Measurements from ENCODE around the gene PLA2G4E. TPM values are rescaled to one million over a fixed set of nuclear protein-coding genes. Genes with fewer than 3 reads are reported as not detected.

Gene PLA2G4E
- polyA plus RNA-seq, 1 donor, result 1.8 TPM

- no peak for DNase-seq
Observed at GRCh38 chr15:42018306-42019224, 2.3 kb downstream of the PLA2G4E start.

GRCh38 chr15:42016971-42017370 lies 3.9 kb downstream of the PLA2G4E start:
- no peak for DNase-seq

DNA sequence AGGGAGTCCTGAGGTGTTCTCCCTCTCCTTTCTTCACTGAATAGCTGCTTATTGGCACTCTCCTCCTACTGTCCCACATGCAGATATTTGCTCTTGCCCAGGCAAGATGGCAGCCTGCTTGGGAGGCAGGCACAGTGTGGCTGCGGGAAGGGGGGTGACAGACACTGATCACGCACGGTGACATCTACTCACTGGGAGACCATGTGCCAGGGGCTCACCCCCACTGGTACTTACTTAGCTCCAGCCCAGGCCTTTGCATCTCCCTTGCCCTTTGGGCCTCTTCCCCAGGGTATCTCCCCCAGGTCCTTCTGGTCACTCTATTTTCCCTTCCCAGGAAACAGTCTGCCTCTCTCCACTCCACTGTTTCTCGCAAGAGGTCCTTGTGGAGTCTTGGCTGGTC lies 6.4 kb downstream of the PLA2G4E start:
- no peak for DNase-seq

- no peak for DNase-seq
Observed at GRCh38 chr15:42012928-42013482, 7.8 kb downstream of the PLA2G4E start.

DNA sequence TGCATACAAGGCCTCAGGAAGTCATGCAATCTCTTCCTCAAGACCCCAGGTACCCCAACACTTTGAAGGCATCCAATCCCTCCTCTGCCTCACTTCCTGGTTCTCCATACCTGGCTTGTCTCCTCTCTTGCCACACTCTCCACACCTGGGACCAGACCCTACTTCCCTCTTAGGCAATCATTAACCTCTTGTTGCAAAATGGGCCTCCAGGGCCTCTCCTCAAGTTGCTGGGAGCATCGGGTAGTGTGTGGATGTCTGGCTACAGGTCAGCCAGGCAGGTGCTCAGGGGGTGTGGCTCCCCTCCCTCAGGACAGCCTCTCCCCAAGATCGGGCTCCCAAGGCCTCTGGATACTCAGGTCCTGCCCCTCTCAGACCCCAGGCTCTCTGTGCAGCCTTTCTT lies 8.6 kb downstream of the PLA2G4E start:
- DNase-seq, result no peak

DNA sequence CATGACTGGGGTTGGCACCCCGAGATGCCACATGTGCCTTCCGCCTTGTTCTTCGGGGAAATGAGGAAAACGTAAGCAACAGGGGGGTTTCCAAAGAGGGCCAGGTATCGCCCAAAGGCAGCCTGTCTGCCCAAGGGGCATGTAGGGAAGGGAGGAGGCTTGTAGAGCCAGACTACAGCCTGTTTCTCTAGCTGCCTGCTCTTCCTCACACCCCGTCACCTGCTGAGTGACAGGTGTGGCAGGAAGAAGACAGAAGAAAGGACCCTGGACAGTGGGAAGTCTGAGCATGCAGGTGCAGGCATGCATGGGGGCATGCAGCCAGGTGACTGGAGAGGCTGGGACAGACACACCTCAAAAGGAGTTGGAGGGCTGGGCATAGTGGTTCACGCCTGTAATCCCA lies 9.8 kb downstream of the PLA2G4E start:
- DNase-seq, result no peak

GRCh38 chr15:42010434-42010833 lies 10.4 kb downstream of the PLA2G4E start:
- no peak for DNase-seq

GRCh38 chr15:42009474-42009873 lies 11.4 kb downstream of the PLA2G4E start:
- DNase-seq, result no peak

- DNase-seq, result no peak
Observed at GRCh38 chr15:42009022-42009421, 11.8 kb downstream of the PLA2G4E start.

DNA sequence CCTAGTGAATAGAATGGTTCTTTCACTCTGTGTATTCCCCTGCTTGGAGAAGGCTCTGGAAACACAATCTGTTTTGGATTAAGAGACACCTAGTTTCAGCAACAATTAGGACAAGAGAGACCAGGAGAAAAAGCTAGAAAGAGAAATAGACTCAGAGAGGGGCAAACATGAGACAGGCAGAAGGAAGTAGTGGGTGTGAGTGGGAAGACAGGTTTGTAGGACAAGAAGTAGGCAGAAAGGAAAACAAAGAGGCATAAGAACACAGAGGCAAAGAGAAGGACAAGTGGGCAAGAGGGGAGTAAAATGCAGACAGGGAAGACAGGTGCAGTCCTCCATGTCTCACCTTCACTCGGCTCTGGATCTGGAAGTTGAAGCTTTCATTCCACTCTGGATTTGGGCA lies 13.5 kb downstream of the PLA2G4E start:
- DNase-seq, result no peak

GRCh38 chr15:42002333-42002732 lies 18.5 kb downstream of the PLA2G4E start:
- DNase-seq, result no peak

- no peak for DNase-seq
Observed at GRCh38 chr15:42001236-42001635, 19.6 kb downstream of the PLA2G4E start.

- no peak for DNase-seq
Observed at GRCh38 chr15:41999290-42000285, 21.3 kb downstream of the PLA2G4E start.

DNA sequence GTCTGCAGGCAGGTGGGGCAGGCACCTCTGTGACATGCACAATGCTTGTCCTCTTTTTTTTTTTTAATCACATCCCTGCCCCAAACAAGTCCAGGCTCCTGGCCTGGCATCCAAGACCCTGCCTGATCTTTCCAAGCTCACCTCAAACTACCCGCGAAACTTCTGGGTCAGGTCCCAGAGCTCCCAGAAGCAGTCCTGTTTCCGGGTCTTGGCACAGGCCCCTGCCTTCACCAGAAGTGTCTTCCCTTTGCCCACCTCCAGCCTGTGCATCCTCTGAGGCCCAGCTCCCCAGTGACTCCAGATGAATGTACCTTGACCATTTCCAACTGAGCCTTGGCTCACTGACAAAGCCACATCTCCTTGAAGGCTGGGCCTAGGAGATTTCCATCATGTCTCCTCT lies 23.0 kb downstream of the PLA2G4E start:
- DNase-seq, result no peak

GRCh38 chr15:41996921-41997592 lies 23.8 kb downstream of the PLA2G4E start:
- no peak for DNase-seq

- no peak for DNase-seq
Observed at GRCh38 chr15:41996376-41996775, 24.5 kb downstream of the PLA2G4E start.

GRCh38 chr15:41995476-41995855 lies 25.4 kb downstream of the PLA2G4E start:
- no peak for DNase-seq

DNA sequence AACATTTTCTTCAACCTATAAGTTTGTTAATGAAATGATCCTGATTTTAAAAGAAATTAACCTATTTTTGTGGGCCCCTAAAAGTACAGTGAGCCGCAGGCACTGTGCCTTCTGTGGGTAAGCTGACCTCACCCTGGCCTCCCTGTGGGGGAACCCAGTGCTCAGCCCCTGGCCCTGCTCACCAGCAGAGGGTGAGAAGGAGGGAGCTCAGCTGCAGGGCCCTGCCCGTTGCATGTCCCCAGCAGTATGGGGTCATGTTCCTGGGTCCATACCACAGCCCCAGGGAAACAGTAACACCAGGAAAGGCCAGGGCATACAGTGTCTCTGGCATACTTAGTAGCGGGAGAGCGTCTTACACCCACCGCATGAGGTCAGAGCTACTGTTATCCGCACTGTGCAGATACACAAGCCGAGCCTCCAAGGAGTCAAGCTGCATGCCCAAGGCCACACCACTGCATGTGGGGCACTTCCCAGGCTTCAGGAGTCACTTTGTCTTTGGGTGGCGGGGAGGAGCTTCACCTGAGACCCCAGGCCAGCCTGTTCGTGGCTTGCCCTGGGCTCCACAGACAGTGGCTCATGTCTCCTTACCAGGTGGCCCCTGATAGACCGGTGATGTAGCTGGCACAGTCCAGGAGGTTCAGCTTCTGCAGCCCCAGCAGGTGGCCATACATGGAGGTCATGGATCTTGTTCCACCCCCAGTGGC lies 25.9 kb downstream of the PLA2G4E start:
- DNase-seq, result no peak

GRCh38 chr15:41994171-41994650 lies 26.6 kb downstream of the PLA2G4E start:
- no peak for DNase-seq

DNA sequence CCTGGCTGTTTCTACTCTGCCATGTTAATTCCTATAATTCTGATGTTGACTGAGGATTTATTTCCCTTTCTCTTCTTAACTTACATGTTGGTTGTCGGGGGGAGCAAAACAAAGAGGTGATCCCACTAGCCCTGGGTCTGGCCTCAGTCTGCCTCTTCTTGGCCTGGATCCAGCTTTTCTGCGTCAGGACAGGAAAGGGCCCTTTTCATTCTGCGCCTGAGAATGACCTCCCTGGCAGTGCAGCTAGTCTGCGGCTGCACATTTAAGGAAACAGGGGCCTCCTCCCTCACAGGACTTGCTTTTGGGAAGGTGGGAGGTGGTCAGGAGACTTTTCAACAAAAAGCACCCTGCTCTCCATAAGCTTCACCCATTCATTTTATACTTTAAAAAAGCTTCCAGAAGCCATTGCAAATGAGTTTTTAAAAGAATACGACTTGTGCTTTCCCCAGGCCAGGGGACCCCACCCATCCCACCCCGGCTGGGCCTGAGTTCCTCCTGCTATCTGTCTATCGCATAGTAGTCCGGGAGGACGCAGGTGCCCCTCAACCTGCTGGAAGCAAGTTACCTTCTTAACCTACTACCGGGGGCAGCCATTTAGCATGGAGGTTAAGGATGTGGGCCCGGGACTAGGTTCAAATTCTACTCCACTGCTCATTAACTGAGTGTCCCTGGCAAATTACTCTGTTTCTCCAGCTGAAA lies 27.2 kb downstream of the PLA2G4E start:
- no peak for DNase-seq

DNA sequence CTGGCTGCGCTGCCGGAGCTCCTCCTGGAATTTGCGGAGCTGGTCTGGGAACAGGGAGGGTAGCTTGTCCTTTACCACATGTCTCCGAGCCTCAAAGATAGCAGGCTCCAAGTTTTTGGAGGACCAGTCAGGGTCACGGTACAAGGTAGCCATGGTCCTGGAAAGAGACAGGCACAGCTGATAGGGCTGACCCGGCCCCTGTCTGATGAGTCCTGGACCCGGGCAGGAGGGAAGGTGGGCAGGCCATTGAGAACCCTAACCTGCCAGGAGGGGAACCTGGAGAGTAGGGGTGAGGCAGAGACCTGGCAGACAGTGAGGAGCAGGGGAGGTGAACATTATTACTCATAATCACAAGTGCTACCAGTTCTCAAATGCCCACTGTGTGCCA lies 28.0 kb downstream of the PLA2G4E start:
- no peak for DNase-seq
